HepG2 (cell line): Measurements from ENCODE around the gene PLCB4. TPM values are rescaled to one million over a fixed set of nuclear protein-coding genes. Genes with fewer than 3 reads are reported as not detected.
A peak's percentile ranks its signal among the peaks of the same experiment; 100 is the strongest.

Experiments used
- ATAC-seq: fragments of 200-7000 bp; cut with Tn5 transposase; 3 replicates; pipeline ENCODE4 v1.9.1; 2020; ENCODE audit warnings: mild to moderate bottlenecking, moderate library complexity
- BruUV-seq: library from RNA; stranded (reverse); fragments of 400-500 nt; replicated peaks from 2 replicates; lab custom pipeline; 2021; lab: Mats Ljungman, UMichigan
- CTCF ChIA-PET: fragments of 300-600 bp; formaldehyde crosslinking; extraction: SDS; loops from one replicate; lab custom pipeline; 2021; ENCODE audit warnings: low total read pairs, inconsistent platforms, low intra/inter-chr PET ratio; lab: Yijun Ruan, JAX
- POLR2A ChIA-PET: fragments of 350-600 bp; sonication (Branson Sonifier 250); formaldehyde crosslinking; loops from one replicate; lab custom pipeline; 2020; ENCODE audit warnings: antibody characterized with exemption, inconsistent platforms; lab: Yijun Ruan, JAX
- DNase-seq: peaks from one replicate; pipeline ENCODE4 v3.0.0-alpha.2; 2015; ENCODE audit warnings: low spot score
- FAIRE-seq: peaks from 3 replicates; lab custom pipeline; 2011; peaks lifted over from hg19 to GRCh38; lab: Jason Lieb, UNC
- H2AFZ ChIP-seq: one replicate; pipeline ENCODE4 v1.6.1; 2011; ENCODE audit warnings: low read length, inconsistent platforms
- H3K27ac ChIP-seq: fragments of 300-600 bp; 3 replicates; pipeline ENCODE4 v1.8.0; 2011; ENCODE audit warnings: mixed run types, mild to moderate bottlenecking, mixed read lengths, low read length, inconsistent platforms; ENCODE audit not compliant: insufficient read depth; ENCODE audit errors: extremely low read length
- H3K27me3 ChIP-seq, 2 experiments: fragments of 200-600 bp in 1 of 2; 2 replicates in 1 of 2; 3 replicates in 1 of 2; pipeline versions ENCODE4 v1.6.0 to v1.8.0; 2011; ENCODE audit warnings: low read length in 2 of 2, mild to moderate bottlenecking in 2 of 2, moderate library complexity in 2 of 2, inconsistent platforms in 1 of 2; ENCODE audit not compliant: insufficient read depth in 2 of 2, control insufficient read depth in 1 of 2
- H3K36me3 ChIP-seq, 2 experiments: fragments of 200-600 bp in 1 of 2; replicated peaks in 1 of 2; 2 replicates in 1 of 2; 3 replicates in 1 of 2; pipeline versions ENCODE4 v1.5.1 to v1.8.0; 2011; ENCODE audit warnings: low read length in 2 of 2, inconsistent platforms in 1 of 2; ENCODE audit not compliant: insufficient read depth in 2 of 2, control insufficient read depth in 1 of 2
- H3K4me1 ChIP-seq: 2 replicates; pipeline ENCODE4 v1.5.1; 2012; ENCODE audit warnings: low read length, inconsistent platforms; ENCODE audit not compliant: insufficient read depth
- H3K4me2 ChIP-seq: 2 replicates; pipeline ENCODE4 v1.6.0; 2011; ENCODE audit warnings: low read depth, low read length, inconsistent platforms
- H3K4me3 ChIP-seq, 3 experiments: fragments of 200-600 bp in 1 of 3; sonication (generic), shearing (Covaris generic) in 1 of 3; replicated peaks in 1 of 3; 2 replicates each; pipeline ENCODE4 v1.5.1; 2011 to 2016; ENCODE audit warnings: low read length in 3 of 3, inconsistent platforms in 2 of 3, low read depth in 2 of 3, mild to moderate bottlenecking in 2 of 3, control low read depth in 1 of 3, mixed read lengths in 1 of 3; ENCODE audit not compliant: insufficient read depth in 1 of 3
- H3K79me2 ChIP-seq: one replicate; pipeline ENCODE4 v1.6.1; 2011; ENCODE audit warnings: low read length, inconsistent platforms; ENCODE audit not compliant: insufficient read depth
- H3K9ac ChIP-seq: 2 replicates; pipeline ENCODE4 v1.6.0; 2011; ENCODE audit warnings: mild to moderate bottlenecking, low read depth, low read length, inconsistent platforms; ENCODE audit not compliant: insufficient read depth
- H3K9me3 ChIP-seq: 2 replicates; pipeline ENCODE4 v1.5.1; 2012; ENCODE audit warnings: mild to moderate bottlenecking, low read length
- H4K20me1 ChIP-seq: 2 replicates; pipeline ENCODE4 v1.6.0; 2011; ENCODE audit warnings: inconsistent platforms, mild to moderate bottlenecking, low read length, moderate library complexity; ENCODE audit not compliant: insufficient read depth
- BCL3 ChIP-seq: sonication (generic); formaldehyde crosslinking; IDR thresholded peaks from 2 replicates; pipeline ENCODE4 v1.5.1; 2020; ENCODE audit warnings: mild to moderate bottlenecking, missing genetic modification reagents, moderate library complexity
- CBX5 ChIP-seq: sonication (generic); formaldehyde crosslinking; IDR thresholded peaks from 2 replicates; pipeline ENCODE4 v1.4.0; 2020; ENCODE audit warnings: missing genetic modification reagents, borderline replicate concordance
- CHD4 ChIP-seq: fragments of 200-600 bp; sonication (generic); IDR thresholded peaks from 2 replicates; pipeline ENCODE4 v1.7.0; 2017; ENCODE audit warnings: mild to moderate bottlenecking, low read length, borderline replicate concordance
- IRF9 ChIP-seq: sonication (generic); formaldehyde crosslinking; IDR thresholded peaks from 2 replicates; pipeline ENCODE4 v1.8.0; 2022; ENCODE audit warnings: missing genetic modification reagents, mild to moderate bottlenecking, borderline replicate concordance
- KDM5A ChIP-seq: fragments of 200-600 bp; sonication (generic); IDR thresholded peaks from 2 replicates; pipeline ENCODE4 v1.7.0; 2018; ENCODE audit warnings: antibody characterized with exemption, mild to moderate bottlenecking, low read length, borderline replicate concordance
- MNT ChIP-seq: fragments of 450-650 bp; IDR thresholded peaks from 2 replicates; pipeline ENCODE4 v1.6.1; 2016
- SIX1 ChIP-seq: sonication (generic); formaldehyde crosslinking; IDR thresholded peaks from 2 replicates; pipeline ENCODE4 v1.4.0; 2020; ENCODE audit warnings: missing genetic modification reagents, borderline replicate concordance
- TEAD3 ChIP-seq: optimal IDR thresholded peaks from 2 replicates; pipeline ENCODE3; 2016; ENCODE audit warnings: borderline replicate concordance
- TGIF2 ChIP-seq: IDR thresholded peaks from 2 replicates; pipeline ENCODE4 v1.6.1; 2016; ENCODE audit warnings: control low read depth, missing compliant biosample characterization
- ZFP41 ChIP-seq: sonication (generic); formaldehyde crosslinking; IDR thresholded peaks from 2 replicates; pipeline ENCODE4 v1.4.0; 2020; ENCODE audit warnings: mild to moderate bottlenecking, missing genetic modification reagents, borderline replicate concordance
- ZHX1 ChIP-seq: sonication (generic); formaldehyde crosslinking; IDR thresholded peaks from 2 replicates; pipeline ENCODE4 v1.8.1; 2022; ENCODE audit warnings: low read depth, mild to moderate bottlenecking, missing genetic modification reagents
- ZNF260 ChIP-seq: sonication (generic); formaldehyde crosslinking; IDR thresholded peaks from 2 replicates; pipeline ENCODE4 v1.4.0; 2020; ENCODE audit warnings: missing genetic modification reagents, low read depth, mild to moderate bottlenecking, borderline replicate concordance
- WGBS: methylation state at CpG from one replicate; pipeline ENCODE4 v1.1.6; 2017; ENCODE audit warnings: low lambda C conversion rate; 5-methylcytosine and 5-hydroxymethylcytosine counted together
- in situ Hi-C: cut with HindIII; loops from 2 replicates; pipeline ENCODE4 v1.10.0; 2017; ENCODE audit warnings: low pct_unique_long_range_greater_than_20kb; ENCODE audit not compliant: extremely low pct_ligation_motif_present
- intact Hi-C: fragments of 100-400 bp; cut with micrococcal nuclease; formaldehyde crosslinking; loops from one replicate; pipeline ENCODE4 v1.10.0; 2022; ENCODE audit not compliant: unreplicated experiment
- polyA plus RNA-seq, 8 experiments: library from polyadenylated mRNA; depleted of rRNA in 3 of 8; stranded (reverse) in 7 of 8; unstranded in 1 of 8; fragments of >200 nt; fragmentation: Illumina TruSeq in 4 of 8; extraction: Trizol in 4 of 8; gene quantifications; 2 replicates each; pipeline versions ENCODE4 v1.2.1 to v1.2.3, GENCODE V29; 2011 to 2016; ENCODE audit warnings: low read depth in 4 of 8, missing spikeins in 1 of 8, mixed read lengths in 1 of 8; ENCODE audit not compliant: insufficient read depth in 1 of 8
- total RNA-seq, 5 experiments: library from RNA; depleted of rRNA; stranded (reverse); fragments of >200 nt; fragmentation: Illumina TruSeq; extraction: Trizol; gene quantifications; 2 replicates each; pipeline ENCODE4 v1.2.3, GENCODE V29; 2016; ENCODE audit warnings: low read depth in 1 of 5

Gene PLCB4
- total and polyA plus RNA-seq, 2 of the 13 experiments (the other 11 are each of a cell fraction or from before 2014, with no cell fraction given): 0.01 TPM; not detected in 1

- BruUV-seq: no TSS peak
- Histone ChIP-seq H3K9me3 (no peaks in the 10 kb centered on the region), H4K20me1 (no peaks in the 10 kb centered on the region), H3K4me3 (no peak overlapping the region), H3K27ac (no peak overlapping the region), H3K4me2 (no peak overlapping the region), H3K36me3 (no peaks in the 10 kb centered on the region), H3K9ac (no peak overlapping the region), H3K27me3 (no peaks in the 10 kb centered on the region), H3K79me2 (no peaks in the 10 kb centered on the region), H2AFZ (no peak overlapping the region), H3K4me1 (peaks cover 6% of the 10 kb centered on the region)
- intact Hi-C loops: no loop called here
- FAIRE-seq (no peak), ATAC-seq (no peak), DNase-seq (no peak)
- in situ Hi-C loops: no loop called here
- WGBS: 5% methylated on average over 5 of the region's 5 CpGs
- ChIA-PET CTCF (no interaction called here), POLR2A (no interaction called here)
- TF ChIP-seq IRF9 (CRISPR knock-in tag) (no peak), MNT (peak; percentile 89)
Observed at GRCh38 chr20:9280666-9281065, 211.8 kb downstream of the PLCB4 start.

- DNase-seq: no peak
- Histone ChIP-seq H3K4me2 (no peak overlapping the region), H3K27ac (no peak overlapping the region), H3K4me1 (peaks cover 11% of the 10 kb centered on the region), H4K20me1 (no peaks in the 10 kb centered on the region), H3K27me3 (no peaks in the 10 kb centered on the region), H3K4me3 (no peak overlapping the region), H3K36me3 (no peaks in the 10 kb centered on the region), H3K9me3 (no peaks in the 10 kb centered on the region), H2AFZ (no peak overlapping the region), H3K79me2 (no peaks in the 10 kb centered on the region), H3K9ac (no peak overlapping the region)
- ChIA-PET POLR2A (no interaction called here), CTCF (no interaction called here)
- ATAC-seq: no peak
- intact Hi-C loops: no loop called here
- BruUV-seq: no TSS peak
- FAIRE-seq: no peak
- 17% methylated on average over 1 of the region's 1 CpG for WGBS
- in situ Hi-C loops: no loop called here
- TF ChIP-seq CBX5 (CRISPR knock-in tag) (no peak), ZNF260 (CRISPR knock-in tag) (no peak), ZHX1 (CRISPR knock-in tag) (no peak), KDM5A (no peak), ZFP41 (CRISPR knock-in tag) (no peak), TGIF2 (CRISPR knock-in tag) (no peak), SIX1 (CRISPR knock-in tag) (no peak), BCL3 (CRISPR knock-in tag) (no peak), CHD4 (no peak), TEAD3 (no peak)
Observed at GRCh38 chr20:9281803-9282202, 212.9 kb downstream of the PLCB4 start.
